ENCODE data around the gene ZNF628. TPM values are rescaled to one million over a fixed set of nuclear protein-coding genes. Genes with fewer than 3 reads are reported as not detected.

Gene ZNF628
- total and polyA plus RNA-seq, 2 of the 8 experiments (the other 6 are each of a cell fraction or from before 2014, with no cell fraction given) = 1.7 to 10.8 TPM

DNA sequence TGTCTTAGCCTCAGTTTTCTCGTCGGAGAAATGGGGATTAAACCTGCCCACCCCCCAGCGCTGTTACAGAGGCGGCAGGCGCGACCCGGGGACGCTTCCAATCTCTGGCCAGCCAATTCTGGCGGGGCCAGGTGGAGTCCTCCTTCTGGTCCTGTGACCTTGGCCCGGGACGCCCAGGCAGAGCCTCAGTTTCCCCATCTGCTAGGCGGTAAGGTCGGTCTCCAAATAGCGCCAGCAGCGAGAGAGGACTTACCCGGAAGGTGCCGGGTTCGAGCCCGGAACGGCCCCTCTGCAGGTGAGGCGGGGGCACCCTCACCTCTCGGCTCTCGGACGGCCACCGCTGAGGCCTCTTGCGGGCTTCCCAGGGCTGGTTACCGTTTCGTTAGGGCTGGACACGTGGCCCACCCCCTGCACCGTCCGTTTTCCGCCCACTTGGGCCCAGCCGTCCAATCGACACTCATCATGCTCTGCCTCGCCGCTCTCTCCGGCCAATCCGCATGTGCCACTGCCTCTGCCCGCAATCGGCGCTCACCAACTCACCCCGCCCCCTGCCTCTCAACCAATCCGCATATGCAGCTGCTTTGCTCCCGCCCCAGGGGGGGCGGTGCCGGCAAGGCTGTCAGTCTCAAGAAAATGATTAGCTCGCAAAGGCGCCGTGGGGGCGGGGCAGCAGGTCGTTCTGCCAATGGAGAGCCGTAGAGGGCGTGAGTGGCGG, 15.0 kb upstream of the ZNF628 start, which contains the start of gene ISOC2 (continued):
- TF ChIP-seq, protein P1, sequence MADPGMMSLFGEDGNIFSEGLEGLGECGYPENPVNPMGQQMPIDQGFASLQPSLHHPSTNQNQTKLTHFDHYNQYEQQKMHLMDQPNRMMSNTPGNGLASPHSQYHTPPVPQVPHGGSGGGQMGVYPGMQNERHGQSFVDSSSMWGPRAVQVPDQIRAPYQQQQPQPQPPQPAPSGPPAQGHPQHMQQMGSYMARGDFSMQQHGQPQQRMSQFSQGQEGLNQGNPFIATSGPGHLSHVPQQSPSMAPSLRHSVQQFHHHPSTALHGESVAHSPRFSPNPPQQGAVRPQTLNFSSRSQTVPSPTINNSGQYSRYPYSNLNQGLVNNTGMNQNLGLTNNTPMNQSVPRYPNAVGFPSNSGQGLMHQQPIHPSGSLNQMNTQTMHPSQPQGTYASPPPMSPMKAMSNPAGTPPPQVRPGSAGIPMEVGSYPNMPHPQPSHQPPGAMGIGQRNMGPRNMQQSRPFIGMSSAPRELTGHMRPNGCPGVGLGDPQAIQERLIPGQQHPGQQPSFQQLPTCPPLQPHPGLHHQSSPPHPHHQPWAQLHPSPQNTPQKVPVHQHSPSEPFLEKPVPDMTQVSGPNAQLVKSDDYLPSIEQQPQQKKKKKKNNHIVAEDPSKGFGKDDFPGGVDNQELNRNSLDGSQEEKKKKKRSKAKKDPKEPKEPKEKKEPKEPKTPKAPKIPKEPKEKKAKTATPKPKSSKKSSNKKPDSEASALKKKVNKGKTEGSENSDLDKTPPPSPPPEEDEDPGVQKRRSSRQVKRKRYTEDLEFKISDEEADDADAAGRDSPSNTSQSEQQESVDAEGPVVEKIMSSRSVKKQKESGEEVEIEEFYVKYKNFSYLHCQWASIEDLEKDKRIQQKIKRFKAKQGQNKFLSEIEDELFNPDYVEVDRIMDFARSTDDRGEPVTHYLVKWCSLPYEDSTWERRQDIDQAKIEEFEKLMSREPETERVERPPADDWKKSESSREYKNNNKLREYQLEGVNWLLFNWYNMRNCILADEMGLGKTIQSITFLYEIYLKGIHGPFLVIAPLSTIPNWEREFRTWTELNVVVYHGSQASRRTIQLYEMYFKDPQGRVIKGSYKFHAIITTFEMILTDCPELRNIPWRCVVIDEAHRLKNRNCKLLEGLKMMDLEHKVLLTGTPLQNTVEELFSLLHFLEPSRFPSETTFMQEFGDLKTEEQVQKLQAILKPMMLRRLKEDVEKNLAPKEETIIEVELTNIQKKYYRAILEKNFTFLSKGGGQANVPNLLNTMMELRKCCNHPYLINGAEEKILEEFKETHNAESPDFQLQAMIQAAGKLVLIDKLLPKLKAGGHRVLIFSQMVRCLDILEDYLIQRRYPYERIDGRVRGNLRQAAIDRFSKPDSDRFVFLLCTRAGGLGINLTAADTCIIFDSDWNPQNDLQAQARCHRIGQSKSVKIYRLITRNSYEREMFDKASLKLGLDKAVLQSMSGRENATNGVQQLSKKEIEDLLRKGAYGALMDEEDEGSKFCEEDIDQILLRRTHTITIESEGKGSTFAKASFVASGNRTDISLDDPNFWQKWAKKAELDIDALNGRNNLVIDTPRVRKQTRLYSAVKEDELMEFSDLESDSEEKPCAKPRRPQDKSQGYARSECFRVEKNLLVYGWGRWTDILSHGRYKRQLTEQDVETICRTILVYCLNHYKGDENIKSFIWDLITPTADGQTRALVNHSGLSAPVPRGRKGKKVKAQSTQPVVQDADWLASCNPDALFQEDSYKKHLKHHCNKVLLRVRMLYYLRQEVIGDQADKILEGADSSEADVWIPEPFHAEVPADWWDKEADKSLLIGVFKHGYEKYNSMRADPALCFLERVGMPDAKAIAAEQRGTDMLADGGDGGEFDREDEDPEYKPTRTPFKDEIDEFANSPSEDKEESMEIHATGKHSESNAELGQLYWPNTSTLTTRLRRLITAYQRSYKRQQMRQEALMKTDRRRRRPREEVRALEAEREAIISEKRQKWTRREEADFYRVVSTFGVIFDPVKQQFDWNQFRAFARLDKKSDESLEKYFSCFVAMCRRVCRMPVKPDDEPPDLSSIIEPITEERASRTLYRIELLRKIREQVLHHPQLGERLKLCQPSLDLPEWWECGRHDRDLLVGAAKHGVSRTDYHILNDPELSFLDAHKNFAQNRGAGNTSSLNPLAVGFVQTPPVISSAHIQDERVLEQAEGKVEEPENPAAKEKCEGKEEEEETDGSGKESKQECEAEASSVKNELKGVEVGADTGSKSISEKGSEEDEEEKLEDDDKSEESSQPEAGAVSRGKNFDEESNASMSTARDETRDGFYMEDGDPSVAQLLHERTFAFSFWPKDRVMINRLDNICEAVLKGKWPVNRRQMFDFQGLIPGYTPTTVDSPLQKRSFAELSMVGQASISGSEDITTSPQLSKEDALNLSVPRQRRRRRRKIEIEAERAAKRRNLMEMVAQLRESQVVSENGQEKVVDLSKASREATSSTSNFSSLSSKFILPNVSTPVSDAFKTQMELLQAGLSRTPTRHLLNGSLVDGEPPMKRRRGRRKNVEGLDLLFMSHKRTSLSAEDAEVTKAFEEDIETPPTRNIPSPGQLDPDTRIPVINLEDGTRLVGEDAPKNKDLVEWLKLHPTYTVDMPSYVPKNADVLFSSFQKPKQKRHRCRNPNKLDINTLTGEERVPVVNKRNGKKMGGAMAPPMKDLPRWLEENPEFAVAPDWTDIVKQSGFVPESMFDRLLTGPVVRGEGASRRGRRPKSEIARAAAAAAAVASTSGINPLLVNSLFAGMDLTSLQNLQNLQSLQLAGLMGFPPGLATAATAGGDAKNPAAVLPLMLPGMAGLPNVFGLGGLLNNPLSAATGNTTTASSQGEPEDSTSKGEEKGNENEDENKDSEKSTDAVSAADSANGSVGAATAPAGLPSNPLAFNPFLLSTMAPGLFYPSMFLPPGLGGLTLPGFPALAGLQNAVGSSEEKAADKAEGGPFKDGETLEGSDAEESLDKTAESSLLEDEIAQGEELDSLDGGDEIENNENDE (IDR thresholded peaks at IDR 0.05; ENCODE audit: insufficient replicate concordance, low read length) = no peak
- peak; percentile 69 for TF ChIP-seq SP2 (IDR thresholded peaks at IDR 0.05; ENCODE audit: low read length)
- TF ChIP-seq GABPA (IDR thresholded peaks at IDR 0.05; ENCODE audit: borderline replicate concordance, insufficient read depth, low read length) = no peak
- peak in 1 of 2 experiments; percentile 88; a peak in 2 of 3 replicates for TF ChIP-seq POLR2A (IDR thresholded peaks at IDR 0.05; ENCODE audit: control extremely low read depth in 1 of 2, low read depth in 2 of 2, low read length in 2 of 2)
- TF ChIP-seq HDAC2 (IDR thresholded peaks at IDR 0.05; ENCODE audit: borderline replicate concordance in 1 of 2, low read depth in 2 of 2, low read length in 2 of 2) = peak in 1 of 2 experiments; percentile 99; a peak in 2 of 4 replicates
- TF ChIP-seq SP4 (IDR thresholded peaks at IDR 0.05; ENCODE audit: low read length) = peak; percentile 94
- peak; percentile 85 for TF ChIP-seq CHD2 (IDR thresholded peaks at IDR 0.05; ENCODE audit: low read length)
- TF ChIP-seq FOSL1 (IDR thresholded peaks at IDR 0.05; ENCODE audit: insufficient read depth, low read depth, low read length) = no peak
- peak; percentile 69 for TF ChIP-seq POLR2AphosphoS5 (IDR thresholded peaks at IDR 0.05; ENCODE audit: low read depth, low read length)
- TF ChIP-seq GTF2F1 (IDR thresholded peaks at IDR 0.05; ENCODE audit: borderline replicate concordance, low read depth, low read length) = no peak
- no peak for TF ChIP-seq KDM5A (IDR thresholded peaks at IDR 0.05; ENCODE audit: low read length)
